Measurements from ENCODE around the gene PPP2R1B. TPM values are rescaled to one million over a fixed set of nuclear protein-coding genes. Genes with fewer than 3 reads are reported as not detected.

The PPP2R1B gene
- total RNA-seq, 1 donor: 38.9 TPM

- TF ChIP-seq, protein P1, sequence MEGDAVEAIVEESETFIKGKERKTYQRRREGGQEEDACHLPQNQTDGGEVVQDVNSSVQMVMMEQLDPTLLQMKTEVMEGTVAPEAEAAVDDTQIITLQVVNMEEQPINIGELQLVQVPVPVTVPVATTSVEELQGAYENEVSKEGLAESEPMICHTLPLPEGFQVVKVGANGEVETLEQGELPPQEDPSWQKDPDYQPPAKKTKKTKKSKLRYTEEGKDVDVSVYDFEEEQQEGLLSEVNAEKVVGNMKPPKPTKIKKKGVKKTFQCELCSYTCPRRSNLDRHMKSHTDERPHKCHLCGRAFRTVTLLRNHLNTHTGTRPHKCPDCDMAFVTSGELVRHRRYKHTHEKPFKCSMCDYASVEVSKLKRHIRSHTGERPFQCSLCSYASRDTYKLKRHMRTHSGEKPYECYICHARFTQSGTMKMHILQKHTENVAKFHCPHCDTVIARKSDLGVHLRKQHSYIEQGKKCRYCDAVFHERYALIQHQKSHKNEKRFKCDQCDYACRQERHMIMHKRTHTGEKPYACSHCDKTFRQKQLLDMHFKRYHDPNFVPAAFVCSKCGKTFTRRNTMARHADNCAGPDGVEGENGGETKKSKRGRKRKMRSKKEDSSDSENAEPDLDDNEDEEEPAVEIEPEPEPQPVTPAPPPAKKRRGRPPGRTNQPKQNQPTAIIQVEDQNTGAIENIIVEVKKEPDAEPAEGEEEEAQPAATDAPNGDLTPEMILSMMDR (IDR thresholded peaks at IDR 0.05; ENCODE audit: insufficient read depth, low read depth, low read length): no peak
- H3K4me3 ChIP-seq (ENCODE audit: low read depth, low read length): no peak overlapping the region
These were observed 42.6 kb upstream of the PPP2R1B start for GRCh38 chr11:111808834-111809233.

DNA sequence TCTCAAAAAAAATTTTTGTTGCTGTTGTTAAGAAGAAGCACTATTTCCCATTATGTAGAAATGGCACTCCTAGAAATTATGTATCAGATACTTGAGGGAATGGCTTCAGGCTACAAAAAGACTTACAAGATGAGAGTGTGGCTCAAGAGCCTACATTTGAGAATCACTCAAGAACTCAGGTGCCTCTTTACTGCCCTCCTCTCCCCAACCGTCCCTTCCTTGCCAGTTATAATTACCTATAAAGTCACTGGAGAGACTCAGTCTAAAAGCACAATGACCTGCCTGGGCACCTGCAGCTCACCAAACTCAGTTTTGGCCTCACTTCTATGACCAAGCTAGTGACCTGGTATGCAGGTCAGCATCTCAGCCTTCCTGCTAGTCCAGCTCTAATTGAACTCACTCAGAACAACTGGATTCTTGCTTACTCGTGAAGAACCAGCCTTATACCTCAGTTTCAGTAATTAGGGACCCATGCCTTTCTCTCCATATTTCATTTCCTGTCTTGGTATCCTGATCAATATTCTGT is 41.9 kb upstream of the PPP2R1B start:
- no peak overlapping the region for H3K4me3 ChIP-seq (ENCODE audit: low read depth, low read length)
- no peak for DNase-seq (ENCODE audit: low read depth)
- TF ChIP-seq, protein P1 (IDR thresholded peaks at IDR 0.05; ENCODE audit: insufficient read depth, low read depth, low read length): no peak

More at GRCh38 chr11:111808834-111809233, 42.6 kb upstream of the PPP2R1B start:
- DNase-seq (ENCODE audit: low read depth): no peak

GRCh38 chr11:111807076-111807475 is 40.9 kb upstream of the PPP2R1B start:
- TF ChIP-seq, protein P1 (IDR thresholded peaks at IDR 0.05; ENCODE audit: insufficient read depth, low read depth, low read length): no peak

DNA sequence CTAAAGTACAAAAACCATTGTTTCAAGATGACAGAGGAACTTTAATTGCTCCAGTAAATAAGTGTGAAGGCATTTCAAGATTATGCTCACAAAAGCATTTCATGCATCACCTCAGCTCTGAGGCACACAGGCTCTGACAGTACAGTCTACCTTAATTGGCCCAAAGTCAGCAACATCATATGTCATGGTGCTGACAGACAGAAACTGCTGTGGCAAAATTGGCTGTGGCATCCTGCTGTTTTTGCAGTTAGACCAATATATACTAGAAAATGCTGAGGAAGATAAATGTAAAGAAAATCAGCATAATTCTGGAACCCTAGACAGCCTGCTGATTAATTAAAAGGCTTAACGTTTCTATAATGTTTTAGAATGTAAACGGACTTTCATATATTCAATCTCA is 34.9 kb upstream of the PPP2R1B start:
- DNase-seq (ENCODE audit: low read depth): no peak
- TF ChIP-seq, protein P1 (IDR thresholded peaks at IDR 0.05; ENCODE audit: insufficient read depth, low read depth, low read length): no peak
- H3K4me3 ChIP-seq (ENCODE audit: low read depth, low read length): no peak overlapping the region

More at GRCh38 chr11:111807076-111807475, 40.9 kb upstream of the PPP2R1B start:
- DNase-seq (ENCODE audit: low read depth): no peak
- H3K4me3 ChIP-seq (ENCODE audit: low read depth, low read length): no peak overlapping the region

DNA sequence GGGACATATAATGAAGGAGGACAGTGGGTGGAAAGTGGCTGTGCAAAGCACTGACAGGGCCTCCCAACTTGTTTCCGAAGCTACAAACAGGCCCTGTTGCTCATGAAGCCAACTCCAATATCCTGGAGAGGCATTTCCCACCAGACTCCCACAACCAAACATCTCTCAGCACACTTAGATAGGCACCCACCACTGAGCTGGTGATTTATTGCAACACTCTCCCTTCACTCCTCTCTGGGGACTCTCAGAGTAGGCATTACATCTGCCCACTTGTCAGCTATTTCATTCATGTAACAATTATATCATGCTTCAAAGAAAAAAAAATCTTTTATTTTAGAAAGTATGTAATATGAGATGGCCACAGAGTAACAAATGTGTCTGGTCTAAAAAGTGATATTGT is 32.1 kb upstream of the PPP2R1B start:
- no peak for DNase-seq (ENCODE audit: low read depth)
- H3K4me3 ChIP-seq (ENCODE audit: low read depth, low read length): no peak overlapping the region
- TF ChIP-seq, protein P1 (IDR thresholded peaks at IDR 0.05; ENCODE audit: insufficient read depth, low read depth, low read length): no peak

DNA sequence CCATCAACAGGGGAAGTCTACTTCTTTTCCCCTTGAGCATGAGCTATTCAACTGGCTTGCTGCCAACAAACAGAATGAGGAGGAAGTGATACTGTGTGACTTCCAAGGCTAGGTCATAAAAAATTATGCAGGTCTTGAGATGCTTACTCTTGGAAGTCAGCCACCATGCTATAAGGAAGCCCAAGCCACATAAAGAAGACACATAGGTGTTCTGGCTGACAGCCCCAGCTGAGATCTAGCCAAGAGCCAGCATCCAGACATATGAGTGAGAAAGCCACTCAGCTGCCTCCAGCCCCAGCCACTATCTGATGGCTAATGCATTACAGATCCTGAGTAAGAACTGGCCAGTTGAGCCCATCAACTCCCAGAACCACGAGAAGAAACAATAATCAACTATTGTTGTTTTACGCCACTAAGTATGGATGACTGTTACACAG is 31.0 kb upstream of the PPP2R1B start:
- peak; percentile 49 for DNase-seq (ENCODE audit: low read depth)
- TF ChIP-seq, protein P1 (IDR thresholded peaks at IDR 0.05; ENCODE audit: insufficient read depth, low read depth, low read length): no peak
- no peak overlapping the region for H3K4me3 ChIP-seq (ENCODE audit: low read depth, low read length)

DNA sequence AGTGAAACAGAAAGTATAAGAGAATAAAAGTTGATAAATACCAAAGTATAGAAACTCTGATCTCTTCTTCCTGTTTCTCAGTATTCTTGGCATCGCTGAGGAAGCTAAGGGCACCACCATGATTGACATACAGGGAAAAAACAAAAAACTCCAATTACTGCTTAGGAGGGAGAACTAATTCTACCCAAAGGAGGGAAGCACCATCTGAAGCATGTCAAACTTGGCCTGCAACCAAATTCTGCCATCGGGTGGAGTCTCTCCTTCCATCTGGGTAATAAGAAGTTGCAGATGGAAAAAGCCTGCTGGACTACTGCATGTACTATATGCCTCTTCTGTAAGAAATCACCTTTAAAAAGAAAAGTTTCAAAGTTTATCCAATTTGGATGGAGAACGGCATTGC is 30.5 kb upstream of the PPP2R1B start:
- TF ChIP-seq, protein P1 (IDR thresholded peaks at IDR 0.05; ENCODE audit: insufficient read depth, low read depth, low read length): no peak
- DNase-seq (ENCODE audit: low read depth): no peak

More for the DNA sequence above, 30.5 kb upstream of the PPP2R1B start:
- H3K4me3 ChIP-seq (ENCODE audit: low read depth, low read length): no peak overlapping the region
